Neural crest cell (in vitro differentiated cells): ENCODE data around the gene DTD2. TPM values are rescaled to one million over a fixed set of nuclear protein-coding genes. Genes with fewer than 3 reads are reported as not detected.

Experiments
- DNase-seq: peaks from one replicate; pipeline ENCODE4 v3.0.0; 2021; ENCODE audit warnings: low read depth, mixed read lengths, low spot score
- H3K27ac Mint-ChIP-seq: one replicate; pipeline ENCODE4 v1.8.0; 2021; ENCODE audit warnings: mild to moderate bottlenecking, mixed read lengths; ENCODE audit not compliant: unreplicated experiment
- H3K27me3 Mint-ChIP-seq: 2 replicates; pipeline ENCODE4 v1.8.0; 2021; ENCODE audit warnings: low read depth, mild to moderate bottlenecking, mixed read lengths
- H3K36me3 Mint-ChIP-seq: 2 replicates; pipeline ENCODE4 v1.8.0; 2021; ENCODE audit warnings: low read depth, mild to moderate bottlenecking, mixed read lengths
- H3K4me1 Mint-ChIP-seq: 2 replicates; pipeline ENCODE4 v1.8.0; 2021; ENCODE audit warnings: mixed read lengths
- H3K4me3 Mint-ChIP-seq: one replicate; pipeline ENCODE4 v1.8.0; 2021; ENCODE audit warnings: mild to moderate bottlenecking, mixed read lengths
- H3K9me3 Mint-ChIP-seq: 2 replicates; pipeline ENCODE4 v1.8.0; 2021; ENCODE audit warnings: mixed read lengths
- long read RNA-seq: library from polyadenylated mRNA; unstranded; transcript quantifications from one replicate; pipeline ENCODE4 v2.0.0, GENCODE V29; 2020
- total RNA-seq: library from RNA; stranded (reverse); gene quantifications from 2 replicates; pipeline ENCODE4 v1.2.1, GENCODE V29; 2021
- TF ChIP-seq, protein P1 (sequence below): fragments of 200-600 bp; sonication (generic); conservative IDR thresholded peaks from 2 replicates; pipeline ENCODE4 v1.5.0; 2021; ENCODE audit warnings: antibody characterized with exemption, mild to moderate bottlenecking

The DTD2 gene
- total RNA-seq = 35.0 and 37.0 TPM in 2 replicates
- long read RNA-seq, transcript DTD2-203 (3 exons, 823 nt) = major isoform, 8 of 21 reads
- long read RNA-seq, partial matches to known transcripts = 0 of 21 reads
- long read RNA-seq, other reads (novel, unspliced or antisense) = 9 of 21 reads

DNA sequence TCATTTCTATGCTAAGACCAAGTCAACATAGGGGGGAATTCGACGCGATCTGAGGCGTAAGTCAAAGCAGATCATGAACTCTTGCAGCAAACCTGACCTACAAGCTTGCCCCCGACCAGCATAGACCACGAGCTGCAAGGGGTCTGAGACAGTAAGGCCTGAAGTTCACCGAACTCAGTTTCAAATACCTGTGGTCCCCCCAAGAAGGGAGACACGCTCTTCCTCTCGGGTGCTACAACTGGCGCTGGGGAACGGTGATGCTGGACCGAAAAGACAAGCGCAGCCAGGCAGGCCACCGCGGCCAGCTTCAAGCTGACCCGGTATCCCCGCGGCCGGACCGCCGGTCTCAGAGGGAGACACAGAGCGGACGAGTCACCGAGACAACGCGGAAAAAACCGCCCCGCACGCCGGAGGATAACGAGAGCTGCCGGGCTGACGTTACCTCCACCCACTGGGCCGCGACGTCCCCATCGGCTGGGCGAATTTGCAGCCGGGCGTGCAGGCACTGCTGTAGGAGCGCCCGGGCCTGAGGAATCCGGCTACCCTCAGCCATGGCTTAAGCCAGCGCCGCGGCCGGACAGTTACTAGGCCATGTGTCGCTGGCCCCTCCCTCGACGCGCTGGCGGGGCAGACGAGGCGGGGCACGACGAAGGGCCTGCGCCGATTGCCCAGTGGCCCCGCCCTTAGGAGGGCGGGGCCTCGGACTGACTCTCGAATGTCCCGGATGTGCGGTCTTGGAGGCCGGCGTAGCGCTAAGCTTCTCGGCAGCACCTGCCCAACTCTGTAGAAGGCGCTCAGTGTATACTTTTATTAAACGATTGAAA lies at the start of gene DTD2:
Gene DTD2, minus strand, starts transcription at position 666 of the 824 bp plus-strand sequence. Its CDS starts 113 bp downstream, at position 553.
- peak within 1 kb of the TSS; percentile 97 for H3K4me3 Mint-ChIP-seq
- TF ChIP-seq, protein P1, sequence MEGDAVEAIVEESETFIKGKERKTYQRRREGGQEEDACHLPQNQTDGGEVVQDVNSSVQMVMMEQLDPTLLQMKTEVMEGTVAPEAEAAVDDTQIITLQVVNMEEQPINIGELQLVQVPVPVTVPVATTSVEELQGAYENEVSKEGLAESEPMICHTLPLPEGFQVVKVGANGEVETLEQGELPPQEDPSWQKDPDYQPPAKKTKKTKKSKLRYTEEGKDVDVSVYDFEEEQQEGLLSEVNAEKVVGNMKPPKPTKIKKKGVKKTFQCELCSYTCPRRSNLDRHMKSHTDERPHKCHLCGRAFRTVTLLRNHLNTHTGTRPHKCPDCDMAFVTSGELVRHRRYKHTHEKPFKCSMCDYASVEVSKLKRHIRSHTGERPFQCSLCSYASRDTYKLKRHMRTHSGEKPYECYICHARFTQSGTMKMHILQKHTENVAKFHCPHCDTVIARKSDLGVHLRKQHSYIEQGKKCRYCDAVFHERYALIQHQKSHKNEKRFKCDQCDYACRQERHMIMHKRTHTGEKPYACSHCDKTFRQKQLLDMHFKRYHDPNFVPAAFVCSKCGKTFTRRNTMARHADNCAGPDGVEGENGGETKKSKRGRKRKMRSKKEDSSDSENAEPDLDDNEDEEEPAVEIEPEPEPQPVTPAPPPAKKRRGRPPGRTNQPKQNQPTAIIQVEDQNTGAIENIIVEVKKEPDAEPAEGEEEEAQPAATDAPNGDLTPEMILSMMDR = no peak
- DNase-seq = peak; percentile 88
- no peaks in the 10 kb centered on the region for H3K36me3 Mint-ChIP-seq
- H3K4me1 Mint-ChIP-seq = peaks cover 57% of the 10 kb centered on the region
- H3K9me3 Mint-ChIP-seq = no peaks in the 10 kb centered on the region
- peak within 1 kb of the TSS; percentile 99 for H3K27ac Mint-ChIP-seq
- H3K27me3 Mint-ChIP-seq = no peaks in the 10 kb centered on the region

DNA sequence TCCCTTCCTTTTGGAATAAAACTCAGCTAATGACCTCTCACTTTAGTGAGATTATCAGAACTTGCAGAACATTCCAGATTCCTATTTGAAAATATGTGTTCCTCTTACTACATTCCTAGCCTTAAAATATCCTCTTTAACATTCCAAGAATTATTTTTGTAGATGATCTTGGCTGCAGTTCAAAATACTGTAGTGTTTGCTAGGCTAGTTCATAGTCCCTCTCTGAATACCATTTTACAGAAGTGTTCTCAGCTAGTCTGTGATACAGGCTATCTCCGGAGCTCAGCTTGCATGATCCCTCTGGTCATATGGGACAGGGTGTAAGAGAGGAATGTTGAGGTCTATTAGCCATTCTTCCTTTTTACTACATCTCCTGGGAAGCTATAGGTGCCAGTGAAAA lies 48.1 kb upstream of the DTD2 start:
- Mint-ChIP-seq H3K4me1 (peaks cover 4% of the 10 kb centered on the region), H3K27ac (no peak overlapping the region), H3K9me3 (no peaks in the 10 kb centered on the region), H3K36me3 (no peaks in the 10 kb centered on the region), H3K27me3 (no peaks in the 10 kb centered on the region), H3K4me3 (no peak overlapping the region)
- DNase-seq = no peak
- TF ChIP-seq, protein P1 = no peak

DNA sequence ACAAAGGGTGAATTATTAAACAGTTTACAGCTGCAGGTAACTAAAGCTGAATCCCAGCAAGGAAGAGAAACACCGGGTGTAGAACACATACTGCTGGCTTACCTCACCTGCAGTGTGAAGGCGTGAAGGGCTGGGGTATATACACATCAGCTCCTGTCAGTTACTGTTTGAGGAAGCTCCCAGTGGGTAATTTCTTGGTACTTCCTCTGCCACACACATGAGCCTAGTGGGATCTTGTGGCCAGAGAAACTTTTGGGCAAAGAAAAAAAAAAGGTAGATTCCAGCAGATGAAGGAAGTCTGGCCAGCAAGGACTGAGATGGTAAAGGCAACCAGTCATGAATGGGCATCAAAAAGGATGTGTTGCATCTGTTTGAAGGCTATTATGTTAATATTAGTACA lies 44.6 kb upstream of the DTD2 start:
- Mint-ChIP-seq H3K4me3 (no peak overlapping the region), H3K27me3 (no peaks in the 10 kb centered on the region), H3K9me3 (peaks cover 4% of the 10 kb centered on the region), H3K36me3 (peaks cover 2% of the 10 kb centered on the region), H3K27ac (no peak overlapping the region), H3K4me1 (no peaks in the 10 kb centered on the region)
- DNase-seq = no peak
- TF ChIP-seq, protein P1 = no peak

DNA sequence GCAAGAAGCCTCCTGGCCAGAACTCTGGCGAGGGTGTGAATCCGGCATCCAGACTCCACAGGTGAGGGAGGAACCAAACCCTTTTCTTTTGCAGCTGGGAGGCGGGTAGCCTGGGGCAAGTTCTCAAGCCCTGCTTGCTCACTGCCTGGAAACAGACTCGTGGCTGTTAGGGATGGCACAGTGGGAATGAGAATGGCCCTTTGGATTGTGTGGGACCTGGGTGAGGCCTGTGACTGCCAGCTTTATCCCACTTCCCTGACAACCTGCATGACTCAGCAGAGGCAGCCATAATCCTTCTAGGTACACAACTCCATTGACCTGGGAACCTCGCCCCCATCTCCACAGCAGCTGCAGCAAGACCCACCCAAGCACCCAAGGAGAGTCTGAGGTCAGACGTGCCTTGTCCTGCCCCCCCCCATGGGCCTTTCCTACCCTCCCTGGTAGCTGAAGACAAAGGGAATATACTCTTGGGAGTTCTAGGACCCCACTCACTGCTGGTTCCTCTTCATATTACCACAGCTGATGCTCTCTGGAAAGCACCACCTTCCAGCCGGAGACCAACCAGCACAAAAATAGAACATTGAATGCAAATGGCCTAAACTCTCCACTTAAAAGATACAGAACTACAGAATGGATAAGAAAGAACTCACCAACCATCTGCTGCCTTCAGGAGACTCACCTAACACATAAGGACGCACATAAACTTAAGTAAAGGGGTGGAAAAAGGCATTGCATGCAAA lies 35.6 kb upstream of the DTD2 start:
- Mint-ChIP-seq H3K36me3 (peaks cover 6% of the 10 kb centered on the region), H3K27ac (no peak overlapping the region), H3K9me3 (no peaks in the 10 kb centered on the region), H3K27me3 (no peaks in the 10 kb centered on the region), H3K4me1 (no peaks in the 10 kb centered on the region), H3K4me3 (no peak overlapping the region)
- no peak for DNase-seq
- TF ChIP-seq, protein P1 = no peak

DNA sequence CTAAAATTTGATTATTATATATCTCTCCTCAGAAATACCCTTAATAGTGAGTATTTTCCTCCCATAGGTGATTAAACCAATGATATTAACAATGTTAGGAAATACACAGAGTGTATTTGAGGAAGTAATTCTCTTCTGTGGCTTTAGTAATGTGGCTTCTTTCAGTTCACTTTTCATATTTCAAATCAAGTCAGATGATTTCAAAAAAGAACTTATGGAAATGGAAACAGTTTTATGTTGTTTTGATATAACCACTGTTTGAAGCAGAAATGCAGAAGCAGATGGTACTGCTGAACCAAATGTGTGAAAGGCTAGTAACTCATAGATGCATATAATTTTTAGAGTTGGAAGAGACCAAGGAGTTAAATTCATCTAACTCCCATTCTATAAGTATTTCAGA lies 32.4 kb upstream of the DTD2 start:
- Mint-ChIP-seq H3K27me3 (no peaks in the 10 kb centered on the region), H3K4me1 (no peaks in the 10 kb centered on the region), H3K27ac (no peak overlapping the region), H3K9me3 (no peaks in the 10 kb centered on the region), H3K4me3 (no peak overlapping the region), H3K36me3 (no peaks in the 10 kb centered on the region)
- no peak for DNase-seq
- TF ChIP-seq, protein P1 = no peak
